Breast epithelium (tissue), 4 donors: ENCODE results near the gene HPN. TPM values are rescaled to one million over a fixed set of nuclear protein-coding genes. Genes with fewer than 3 reads are reported as not detected.

Source experiments
- DNase-seq, 2 donors: peaks; one replicate each; pipeline ENCODE4 v3.0.0-alpha.2; 2019; ENCODE audit warnings: low spot score in 2 of 2
- H3K27ac ChIP-seq, 2 donors: fragments of 200-600 bp; sonication (generic) in 1 of 2; one replicate each; pipeline ENCODE4 v1.5.1; 2016 to 2019; ENCODE audit warnings: mild to moderate bottlenecking in 1 of 2
- H3K27me3 ChIP-seq, 2 donors: fragments of 200-600 bp; sonication (generic) in 1 of 2; one replicate each; pipeline versions ENCODE4 v1.5.1 to v1.6.0; 2017 to 2019; ENCODE audit warnings: control low read depth in 1 of 2, mild to moderate bottlenecking in 1 of 2
- H3K36me3 ChIP-seq: fragments of 200-600 bp; one replicate; pipeline ENCODE4 v1.5.1; 2019
- H3K4me1 ChIP-seq, 2 donors: fragments of 200-600 bp; sonication (generic); one replicate each; pipeline ENCODE4 v1.5.1; 2016 to 2019; ENCODE audit warnings: control low read depth in 1 of 2
- H3K4me3 ChIP-seq, 3 donors: fragments of 200-600 bp; sonication (generic); 1 replicate in 2 of 3; 2 replicates in 1 of 3; pipeline ENCODE4 v1.5.1; 2016 to 2019; ENCODE audit warnings: mild to moderate bottlenecking in 3 of 3, moderate library complexity in 2 of 3
- H3K9me3 ChIP-seq, 2 donors: fragments of 200-600 bp; sonication (generic) in 1 of 2; one replicate each; pipeline ENCODE4 v1.5.1; 2016 to 2019; ENCODE audit warnings: control low read depth in 1 of 2
- POLR2A ChIP-seq: fragments of 450-650 bp; IDR thresholded peaks from one replicate; pipeline ENCODE4 v1.6.1; 2016; ENCODE audit warnings: antibody characterized with exemption, mild to moderate bottlenecking, moderate library complexity
- POLR2AphosphoS5 ChIP-seq, 3 donors: sonication (generic); formaldehyde crosslinking; IDR thresholded peaks; one replicate each; pipeline ENCODE4 v1.6.1; 2017; ENCODE audit warnings: antibody characterized with exemption in 3 of 3
- intact Hi-C: fragments of 100-400 bp; cut with DNase I; formaldehyde crosslinking; loops from one replicate; pipeline ENCODE4 v1.15.1; 2023; ENCODE audit warnings: low total_unique reads
- total RNA-seq, 3 donors: library from RNA; depleted of rRNA; stranded (reverse); fragments of >200 nt; gene quantifications; one replicate each; pipeline ENCODE4 v1.1.0, GENCODE V29; 2016
- TF ChIP-seq, protein P1 (sequence below), 3 donors: fragments of 450-650 bp; IDR thresholded peaks; one replicate each; pipeline ENCODE4 v1.5.1; 2016 to 2017; ENCODE audit warnings: antibody characterized with exemption in 3 of 3, mild to moderate bottlenecking in 3 of 3, moderate library complexity in 3 of 3

The HPN gene
- total RNA-seq, 3 donors from 2014 or later = 1.8 to 18.0 (median 8.5) TPM

DNA sequence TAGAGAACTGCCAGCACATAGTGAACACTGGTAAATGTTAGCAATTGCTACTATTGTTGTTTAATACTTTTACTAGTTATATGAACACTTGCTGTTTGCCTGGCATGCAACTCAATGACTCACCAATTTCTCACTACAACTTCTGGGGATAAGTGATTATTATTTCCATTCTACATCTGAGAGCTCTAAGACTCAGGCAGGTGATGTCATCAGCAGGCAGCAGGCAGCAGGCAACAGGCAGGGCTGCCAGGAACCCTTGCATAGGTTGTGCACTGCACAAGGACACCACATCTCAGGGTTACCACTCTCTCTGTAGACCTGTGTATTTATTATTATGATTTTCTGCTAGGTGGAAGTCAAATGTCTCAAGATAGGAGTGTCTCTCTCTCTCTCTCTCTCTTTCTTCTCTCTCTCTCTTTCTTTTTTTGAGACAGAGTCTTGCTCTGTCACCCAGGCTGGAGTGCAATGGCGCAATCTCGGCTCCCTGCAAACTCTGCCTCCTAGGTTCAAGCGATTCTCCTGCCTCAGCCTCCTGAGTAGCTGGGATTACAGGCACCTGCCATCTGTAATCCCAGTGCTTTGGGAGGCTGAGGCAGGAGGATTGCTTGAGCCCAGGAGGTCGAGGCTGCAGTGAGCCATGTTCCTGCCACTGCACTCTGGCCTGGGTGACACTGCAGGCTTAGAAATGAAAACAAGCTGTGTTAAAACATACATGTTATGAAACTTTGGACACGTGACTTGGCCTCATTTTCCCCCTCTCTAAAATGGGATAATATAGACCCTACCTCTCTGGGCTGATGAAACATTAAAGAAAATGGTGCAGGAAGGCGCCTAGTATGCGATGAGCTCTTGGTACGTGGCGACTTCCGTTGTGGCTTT is 22.7 kb downstream of the HPN start:
- H3K36me3 ChIP-seq = no peaks in the 10 kb centered on the region
- H3K27ac ChIP-seq = no peak overlapping the region
- H3K4me3 ChIP-seq = no peak overlapping the region
- TF ChIP-seq POLR2AphosphoS5 (IDR thresholded peaks at IDR 0.05) (no peak), POLR2A (no peak)
- TF ChIP-seq, protein P1, sequence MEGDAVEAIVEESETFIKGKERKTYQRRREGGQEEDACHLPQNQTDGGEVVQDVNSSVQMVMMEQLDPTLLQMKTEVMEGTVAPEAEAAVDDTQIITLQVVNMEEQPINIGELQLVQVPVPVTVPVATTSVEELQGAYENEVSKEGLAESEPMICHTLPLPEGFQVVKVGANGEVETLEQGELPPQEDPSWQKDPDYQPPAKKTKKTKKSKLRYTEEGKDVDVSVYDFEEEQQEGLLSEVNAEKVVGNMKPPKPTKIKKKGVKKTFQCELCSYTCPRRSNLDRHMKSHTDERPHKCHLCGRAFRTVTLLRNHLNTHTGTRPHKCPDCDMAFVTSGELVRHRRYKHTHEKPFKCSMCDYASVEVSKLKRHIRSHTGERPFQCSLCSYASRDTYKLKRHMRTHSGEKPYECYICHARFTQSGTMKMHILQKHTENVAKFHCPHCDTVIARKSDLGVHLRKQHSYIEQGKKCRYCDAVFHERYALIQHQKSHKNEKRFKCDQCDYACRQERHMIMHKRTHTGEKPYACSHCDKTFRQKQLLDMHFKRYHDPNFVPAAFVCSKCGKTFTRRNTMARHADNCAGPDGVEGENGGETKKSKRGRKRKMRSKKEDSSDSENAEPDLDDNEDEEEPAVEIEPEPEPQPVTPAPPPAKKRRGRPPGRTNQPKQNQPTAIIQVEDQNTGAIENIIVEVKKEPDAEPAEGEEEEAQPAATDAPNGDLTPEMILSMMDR (IDR thresholded peaks at IDR 0.05) = no peak
- H3K9me3 ChIP-seq = no peaks in the 10 kb centered on the region
- no peak for DNase-seq
- intact Hi-C loops = no loop called here
- no peaks in the 10 kb centered on the region for H3K4me1 ChIP-seq
- H3K27me3 ChIP-seq = no peaks in the 10 kb centered on the region

- no peaks in the 10 kb centered on the region for H3K27me3 ChIP-seq
- no peak overlapping the region for H3K27ac ChIP-seq
- H3K36me3 ChIP-seq = no peaks in the 10 kb centered on the region
- H3K9me3 ChIP-seq = peaks cover 0 to 3% of the 10 kb centered on the region in 2 donors
- no peak for DNase-seq
- no peak overlapping the region for H3K4me3 ChIP-seq
- no peaks in the 10 kb centered on the region for H3K4me1 ChIP-seq
- intact Hi-C loops = loop anchor here (5.0 kb wide), 1 partner anchor 67 kb away; no protein-coding TSS in a partner anchor
- TF ChIP-seq POLR2AphosphoS5 (IDR thresholded peaks at IDR 0.05) = no peak
- TF ChIP-seq POLR2A = no peak
- TF ChIP-seq, protein P1 (IDR thresholded peaks at IDR 0.05) = no peak
These were observed 24.1 kb downstream of the HPN start for GRCh38 chr19:35065574-35065973.

- Histone ChIP-seq H3K36me3 (no peaks in the 10 kb centered on the region), H3K4me3 (no peak overlapping the region), H3K9me3 (peaks cover 0 to 3% of the 10 kb centered on the region in 2 donors), H3K4me1 (no peaks in the 10 kb centered on the region), H3K27me3 (no peaks in the 10 kb centered on the region), H3K27ac (no peak overlapping the region)
- no peak for DNase-seq
- intact Hi-C loops = loop anchor here (5.0 kb wide), 1 partner anchor 66 kb away; no protein-coding TSS in a partner anchor
- TF ChIP-seq POLR2AphosphoS5 (IDR thresholded peaks at IDR 0.05) (no peak), POLR2A (no peak)
- TF ChIP-seq, protein P1 (IDR thresholded peaks at IDR 0.05) = no peak
These were observed 24.6 kb downstream of the HPN start for GRCh38 chr19:35066121-35066520.

DNA sequence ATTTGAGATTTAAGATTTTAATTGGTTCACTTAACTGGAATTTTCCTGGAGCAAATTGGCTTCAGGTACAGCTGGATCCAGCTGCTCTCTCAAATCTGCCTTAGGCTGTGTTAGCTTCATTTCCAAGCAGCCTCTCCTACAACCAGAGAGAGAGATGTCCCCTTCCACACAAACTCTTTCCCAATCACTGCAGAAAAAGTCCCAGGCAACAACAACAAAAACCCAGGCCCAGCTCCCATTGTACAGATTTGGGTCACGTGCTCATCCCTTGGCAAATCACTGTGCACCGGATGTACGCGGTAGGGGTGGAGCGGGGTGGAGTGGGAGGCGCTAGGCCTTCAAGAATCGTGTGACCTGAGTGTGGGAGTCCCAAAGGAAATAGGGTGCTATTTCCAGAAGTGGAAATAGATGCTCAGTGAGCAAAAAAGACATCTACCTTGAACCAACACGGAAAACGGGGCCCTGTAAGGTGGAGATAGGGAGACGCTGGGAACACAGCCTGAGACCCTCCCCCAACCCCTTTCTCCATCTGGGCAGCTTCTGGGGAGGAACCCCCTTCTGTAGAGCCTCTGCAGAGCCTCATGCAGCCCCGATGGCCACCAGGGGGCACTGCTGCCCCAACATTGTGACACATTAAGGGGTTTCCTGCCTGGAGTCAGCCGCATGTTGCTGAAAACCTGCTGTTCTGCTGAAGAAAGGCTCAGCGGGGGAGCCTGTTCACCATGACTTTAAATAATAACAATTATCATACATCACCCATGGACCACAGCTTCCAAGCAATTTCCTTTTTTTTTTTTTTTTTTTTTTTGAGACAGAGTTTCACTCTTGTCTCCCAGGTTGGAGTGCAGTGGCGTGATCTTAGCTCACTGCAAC is 25.4 kb downstream of the HPN start:
- TF ChIP-seq POLR2A = no peak
- TF ChIP-seq, protein P1 (IDR thresholded peaks at IDR 0.05) = peak; percentile 81 to 94 (median 91)
- Histone ChIP-seq H3K27me3 (no peaks in the 10 kb centered on the region), H3K9me3 (peaks cover 0 to 3% of the 10 kb centered on the region in 2 donors), H3K36me3 (no peaks in the 10 kb centered on the region), H3K4me1 (no peaks in the 10 kb centered on the region), H3K4me3 (no peak overlapping the region), H3K27ac (no peak overlapping the region)
- intact Hi-C loops = loop anchor here (5.0 kb wide), 1 partner anchor 65 kb away; no protein-coding TSS in a partner anchor
- peak; percentile 78 to 85 for DNase-seq
